ENCODE measurements around the gene NEBL.

The NEBL gene

GRCh38 chr10:20771051-20771450, 126.1 kb downstream of the NEBL start:
- TF ChIP-seq CTCF (conservative IDR thresholded peaks at IDR 0.05; ENCODE audit: low read depth, low read length) = no peak
- DNase-seq (ENCODE audit: low read depth) = peak; percentile 25
- no peak overlapping the region for H3K4me3 ChIP-seq (ENCODE audit: low read depth, low read length)

- H3K4me3 ChIP-seq (ENCODE audit: low read depth, low read length) = no peak overlapping the region
- DNase-seq (ENCODE audit: low read depth) = no peak
- TF ChIP-seq CTCF (conservative IDR thresholded peaks at IDR 0.05; ENCODE audit: low read depth, low read length) = no peak
Observed at GRCh38 chr10:20769481-20769880, 127.6 kb downstream of the NEBL start.

GRCh38 chr10:20768843-20769242, 128.3 kb downstream of the NEBL start:
- no peak overlapping the region for H3K4me3 ChIP-seq (ENCODE audit: low read depth, low read length)
- peak; percentile 32 for TF ChIP-seq CTCF (conservative IDR thresholded peaks at IDR 0.05; ENCODE audit: low read depth, low read length)
- DNase-seq (ENCODE audit: low read depth) = peak; percentile 57

- DNase-seq (ENCODE audit: low read depth) = peak; percentile 60
- H3K4me3 ChIP-seq (ENCODE audit: low read depth, low read length) = no peak overlapping the region
- TF ChIP-seq CTCF (conservative IDR thresholded peaks at IDR 0.05; ENCODE audit: low read depth, low read length) = no peak
Observed at GRCh38 chr10:20767028-20767427, 130.1 kb downstream of the NEBL start.

- no peak for DNase-seq (ENCODE audit: low read depth)
- H3K4me3 ChIP-seq (ENCODE audit: low read depth, low read length) = no peak overlapping the region
- TF ChIP-seq CTCF (conservative IDR thresholded peaks at IDR 0.05; ENCODE audit: low read depth, low read length) = no peak
Observed at GRCh38 chr10:20765066-20765465, 132.0 kb downstream of the NEBL start.

- no peak overlapping the region for H3K4me3 ChIP-seq (ENCODE audit: low read depth, low read length)
- no peak for DNase-seq (ENCODE audit: low read depth)
- no peak for TF ChIP-seq CTCF (conservative IDR thresholded peaks at IDR 0.05; ENCODE audit: low read depth, low read length)
Observed at GRCh38 chr10:20760460-20760859, 136.7 kb downstream of the NEBL start.

GRCh38 chr10:20748551-20748950, 148.6 kb downstream of the NEBL start:
- no peak overlapping the region for H3K4me3 ChIP-seq (ENCODE audit: low read depth, low read length)
- DNase-seq (ENCODE audit: low read depth) = no peak
- no peak for TF ChIP-seq CTCF (conservative IDR thresholded peaks at IDR 0.05; ENCODE audit: low read depth, low read length)
